ENCODE results near the gene WWOX.

DNA sequence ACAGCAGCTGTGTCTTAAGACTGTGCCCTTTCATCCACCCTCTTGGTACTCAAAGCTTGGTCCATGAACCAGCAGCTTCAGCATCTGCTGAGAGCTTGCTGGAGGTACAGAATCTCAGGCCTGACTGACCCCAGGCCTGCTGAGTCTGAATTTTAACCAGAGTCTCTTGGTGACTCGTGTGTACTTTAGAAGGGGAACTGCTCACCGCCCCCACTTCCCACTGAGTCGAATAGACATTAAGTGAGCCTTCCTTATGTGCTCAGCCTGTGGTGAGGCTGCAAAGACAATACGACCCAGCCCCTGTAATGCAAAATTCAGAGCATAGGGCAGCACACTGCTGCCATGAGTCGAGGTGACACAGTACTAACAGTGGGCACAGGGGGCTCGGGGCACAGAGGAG, 662.8 kb downstream of the WWOX start:
- TF ChIP-seq CTCF (IDR thresholded peaks at IDR 0.05) (no peak), POLR2A (IDR thresholded peaks at IDR 0.05) (no peak)

Measured in thyroid gland (tissue), 4 donors.